ENCODE measurements around the gene GAB1.

GRCh38 chr4:143515905-143516304, 179.2 kb downstream of the GAB1 start:
- TF ChIP-seq CTCF (IDR thresholded peaks at IDR 0.05; ENCODE audit: insufficient read depth, low read length, poor library complexity, severe bottlenecking): no peak
- TF ChIP-seq EZH2phosphoT487 (conservative IDR thresholded peaks at IDR 0.05; ENCODE audit: low read length): no peak

Measured in SU-DHL-6 (cell line).